ENCODE data around the gene OTULINL.

GRCh38 chr5:14572385-14572784, 9.2 kb upstream of the OTULINL start:
- TF ChIP-seq CTCF (conservative IDR thresholded peaks at IDR 0.05; ENCODE audit: low read length) (no peak), EZH2phosphoT487 (IDR thresholded peaks at IDR 0.05; ENCODE audit: borderline replicate concordance, low read depth, low read length) (no peak)
